ENCODE data around the gene SERINC2.
"Not testable (repeated sequence)": the region's sequence is repeated elsewhere in the genome, so short reads cannot be mapped to it uniquely, and the experiment has no call there.

SERINC2 gene

DNA sequence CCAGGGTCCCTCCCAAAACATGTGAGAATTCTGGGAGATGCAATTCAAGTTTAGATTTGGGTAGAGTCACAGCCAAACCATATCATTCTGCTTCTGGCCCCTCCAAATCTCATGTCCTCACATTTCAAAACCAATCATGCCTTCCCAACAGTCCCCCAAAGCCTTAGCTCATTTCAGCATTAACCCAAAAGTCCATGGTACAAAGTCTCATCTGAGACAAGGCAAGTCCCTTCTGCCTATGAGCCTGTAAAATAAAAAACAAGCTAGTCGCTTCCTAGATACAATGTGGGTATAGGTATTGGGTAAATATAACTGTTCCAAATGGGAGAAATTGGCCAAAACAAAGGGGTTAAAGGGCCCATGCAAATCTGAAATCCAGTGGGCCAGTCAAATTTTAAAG is 59.7 kb downstream of the SERINC2 start:
- DNase-seq, result not testable (repeated sequence)

DNA sequence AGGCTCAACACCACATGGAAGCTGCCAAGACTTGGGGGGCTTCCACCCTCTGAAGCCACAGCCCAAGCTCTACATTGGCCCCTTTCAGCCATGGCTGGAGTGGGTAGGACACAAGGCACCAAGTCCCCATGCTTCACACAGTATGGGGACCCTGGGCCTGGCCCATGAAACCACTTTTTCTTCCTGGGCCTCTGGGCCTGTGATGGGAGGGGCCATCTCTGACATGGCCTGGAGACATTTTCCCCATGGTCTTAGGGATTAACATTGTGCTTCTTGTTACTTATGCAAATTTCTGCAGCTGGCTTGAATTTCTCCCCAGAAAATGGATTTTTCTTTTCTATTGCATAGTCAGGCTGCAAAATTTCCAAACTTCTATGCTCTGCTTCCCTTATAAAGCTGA is 60.5 kb downstream of the SERINC2 start:
- DNase-seq, result not testable (repeated sequence)

DNA sequence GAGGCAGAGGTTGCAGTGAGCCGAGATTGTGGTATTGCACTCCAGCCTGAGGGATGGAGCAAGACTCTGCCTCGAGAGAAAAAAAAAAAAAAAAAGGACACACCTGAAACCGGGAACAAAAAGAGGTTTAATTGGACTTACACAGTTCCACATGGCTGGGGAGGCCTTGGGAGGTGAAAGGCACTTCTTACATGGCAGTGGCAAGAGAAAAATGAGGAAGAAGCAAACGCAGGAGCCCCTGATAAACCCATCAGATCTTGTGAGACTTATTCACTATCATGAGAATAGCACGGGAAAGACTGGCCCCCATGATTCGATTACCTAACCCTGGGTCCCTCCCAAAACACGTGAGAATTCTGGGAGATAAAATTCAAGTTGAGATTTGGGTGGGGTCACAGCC is 61.6 kb downstream of the SERINC2 start:
- DNase-seq, result not testable (repeated sequence)

DNA sequence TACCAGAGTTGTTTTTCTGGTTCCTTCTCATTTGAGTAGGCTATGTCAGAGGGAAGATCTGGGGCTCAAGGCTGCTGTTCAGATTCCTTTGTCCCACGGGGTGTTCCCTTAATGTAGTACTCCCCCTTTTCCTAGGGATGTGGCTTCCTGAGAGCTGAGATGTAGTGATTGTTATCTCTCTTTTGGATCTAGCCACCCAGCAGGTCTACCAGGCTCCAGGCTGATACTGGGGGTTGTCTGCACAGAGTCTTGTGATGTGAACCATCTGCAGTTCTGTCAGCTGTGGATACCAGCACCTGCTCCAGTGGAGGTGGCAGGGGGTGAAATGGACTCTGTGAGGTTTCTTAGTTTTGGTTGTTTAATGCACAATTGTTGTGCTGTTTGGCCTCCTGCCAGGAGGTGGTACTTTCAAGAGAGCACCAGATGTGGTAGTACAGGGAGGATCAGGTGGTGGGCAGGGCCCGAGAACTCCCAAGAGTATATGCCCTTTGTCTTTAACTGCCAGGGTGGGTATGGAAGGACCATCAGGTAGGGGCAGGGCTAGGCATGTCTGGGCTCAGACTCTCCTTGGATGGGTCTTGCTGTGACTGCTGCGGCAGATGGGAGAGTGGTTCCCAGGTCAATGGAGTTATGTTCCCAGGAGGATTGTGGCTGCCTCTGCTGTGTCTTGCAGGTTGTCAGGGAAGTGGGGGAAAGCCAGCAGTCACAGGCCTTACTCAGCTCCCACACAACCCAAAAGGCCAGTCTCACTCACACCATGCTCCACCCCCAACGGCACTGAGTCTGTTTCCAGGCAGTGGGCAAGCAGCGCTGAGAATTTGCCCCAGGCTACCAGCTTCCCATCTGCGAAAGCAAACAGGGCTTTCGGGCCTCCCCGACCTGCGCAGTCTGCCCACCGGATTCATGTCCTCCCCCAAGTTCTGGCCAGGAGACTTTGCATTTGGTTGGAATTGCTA is 64.2 kb downstream of the SERINC2 start:
- no peak for DNase-seq

DNA sequence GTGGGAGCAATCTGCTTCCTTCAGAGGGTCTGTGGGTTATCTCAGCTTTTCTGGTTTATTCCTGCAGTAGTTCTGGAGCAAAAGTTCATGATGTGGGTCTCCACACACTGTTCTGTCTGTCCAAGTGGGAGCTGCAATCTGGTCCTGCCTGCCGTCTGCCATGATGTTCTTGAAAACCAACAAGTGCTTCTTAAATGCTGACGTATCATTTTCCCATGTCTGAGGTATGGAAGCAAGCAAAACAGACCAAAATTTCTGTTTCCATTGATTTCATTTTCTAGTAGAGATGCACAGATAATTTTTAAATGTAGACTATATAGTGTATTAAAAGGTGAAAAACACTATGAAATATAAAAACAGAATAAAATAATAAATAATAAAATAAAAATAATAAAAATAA is 65.2 kb downstream of the SERINC2 start:
- DNase-seq, result no peak

DNA sequence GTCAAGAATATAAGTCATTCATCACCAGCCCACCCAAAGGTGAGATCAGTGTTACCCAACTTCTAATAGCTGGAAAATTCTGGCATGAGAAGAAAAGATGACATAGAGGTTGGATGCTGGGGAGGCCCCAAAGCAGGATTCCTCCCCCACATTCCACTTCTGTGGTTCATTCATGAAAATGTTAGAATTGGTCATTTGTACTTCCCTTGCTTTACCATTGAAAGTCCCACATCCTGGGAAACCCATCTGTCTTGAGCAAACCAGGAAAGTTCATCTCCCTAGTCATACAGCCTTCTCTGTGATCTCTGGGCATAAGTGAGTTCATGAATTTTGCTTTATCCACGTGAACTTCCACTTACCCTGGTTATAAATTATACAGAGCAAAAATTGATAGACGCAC is 66.8 kb downstream of the SERINC2 start:
- no peak for DNase-seq

DNA sequence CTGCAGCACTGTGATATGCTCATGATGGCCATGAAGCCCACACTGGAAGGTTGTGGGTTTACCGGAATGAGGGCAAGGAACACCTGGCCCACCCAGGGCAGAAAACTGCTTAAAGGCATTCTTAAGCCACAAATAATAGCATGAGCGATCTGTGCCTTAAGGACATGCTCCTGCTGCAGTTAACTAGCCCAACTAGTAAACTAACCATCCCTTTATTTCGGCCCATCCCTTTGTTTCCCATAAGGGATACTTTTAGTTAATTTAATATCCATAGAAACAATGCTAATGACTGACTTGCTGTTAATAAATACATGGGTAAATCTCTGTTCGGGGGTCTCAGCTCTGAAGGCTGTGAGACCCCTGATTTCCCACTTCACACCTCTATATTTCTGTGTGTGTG is 67.4 kb downstream of the SERINC2 start:
- not testable (repeated sequence) for DNase-seq

DNA sequence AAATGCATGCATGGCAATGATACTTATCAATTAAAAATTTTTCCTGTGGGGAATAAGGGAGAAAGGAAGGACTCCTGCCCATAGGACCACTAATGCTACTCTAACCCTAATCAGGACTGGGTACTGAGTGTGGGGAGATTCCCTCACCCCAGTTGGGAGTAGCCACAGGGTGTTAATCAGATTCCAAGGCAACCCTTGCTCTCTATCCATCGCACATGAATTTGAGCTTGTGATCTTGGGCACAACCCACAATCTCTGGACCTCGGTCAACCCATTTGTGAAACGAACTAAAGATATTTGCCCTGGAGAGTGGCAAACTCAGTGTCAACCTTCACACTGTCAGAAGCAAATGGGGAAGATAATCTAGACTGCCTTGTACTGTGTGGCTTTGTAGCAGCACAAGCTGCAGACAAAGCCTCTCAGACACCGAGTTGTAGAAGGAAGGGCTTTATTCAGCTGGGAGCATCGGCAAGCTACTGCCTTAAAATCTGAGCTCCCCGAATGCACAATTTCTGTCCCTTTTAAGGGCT is 69.5 kb downstream of the SERINC2 start:
- no peak for DNase-seq

DNA sequence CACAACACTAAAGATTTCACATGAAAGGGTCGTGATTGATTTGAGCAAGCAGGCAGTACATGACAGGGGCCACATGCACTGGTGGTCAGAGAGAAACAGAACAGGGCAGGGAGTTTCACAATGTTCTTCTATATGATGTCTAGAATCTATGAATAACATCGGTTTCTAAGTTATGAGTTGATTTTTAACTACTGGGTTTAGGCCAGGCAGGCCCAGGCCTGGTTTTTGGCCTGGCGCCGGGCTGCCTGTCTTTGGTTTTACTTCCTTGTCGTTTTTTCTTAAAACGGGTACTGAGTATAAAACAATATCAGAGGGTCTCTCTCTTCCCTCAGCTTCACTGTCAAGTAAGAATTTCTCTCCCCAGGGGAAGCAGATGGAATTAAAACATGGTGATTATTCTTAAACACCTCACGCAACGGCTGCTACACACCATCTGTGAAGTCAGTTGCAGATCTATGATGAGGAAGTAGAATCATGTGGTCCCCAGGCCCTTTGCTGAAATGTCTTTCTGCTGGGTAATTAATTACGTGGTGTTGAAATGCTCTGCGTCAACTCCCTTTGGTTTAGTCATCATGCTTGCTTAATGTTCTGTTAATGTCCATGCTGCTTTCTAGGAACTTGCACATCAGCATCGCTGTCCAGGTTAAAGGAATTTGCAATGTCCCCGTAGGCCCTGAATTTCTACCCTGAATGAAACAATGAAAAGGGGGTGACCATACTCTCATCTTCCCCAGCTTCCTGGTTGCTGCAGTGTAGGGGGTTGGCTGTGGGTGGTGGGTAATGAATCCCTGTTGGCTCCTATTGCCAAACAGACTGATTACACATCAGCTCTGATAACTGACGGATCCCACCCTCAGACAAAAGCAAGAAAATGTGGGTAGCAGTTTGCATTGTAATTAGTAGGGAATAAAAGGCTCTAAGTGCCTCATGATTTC is 70.3 kb downstream of the SERINC2 start:
- DNase-seq, result no peak

All from activated CD4-positive, alpha-beta T cell treated with anti-CD3 and anti-CD28 coated beads for 1 hour (primary cell).